ENCODE results near the gene MAST4.

MAST4 gene

DNA sequence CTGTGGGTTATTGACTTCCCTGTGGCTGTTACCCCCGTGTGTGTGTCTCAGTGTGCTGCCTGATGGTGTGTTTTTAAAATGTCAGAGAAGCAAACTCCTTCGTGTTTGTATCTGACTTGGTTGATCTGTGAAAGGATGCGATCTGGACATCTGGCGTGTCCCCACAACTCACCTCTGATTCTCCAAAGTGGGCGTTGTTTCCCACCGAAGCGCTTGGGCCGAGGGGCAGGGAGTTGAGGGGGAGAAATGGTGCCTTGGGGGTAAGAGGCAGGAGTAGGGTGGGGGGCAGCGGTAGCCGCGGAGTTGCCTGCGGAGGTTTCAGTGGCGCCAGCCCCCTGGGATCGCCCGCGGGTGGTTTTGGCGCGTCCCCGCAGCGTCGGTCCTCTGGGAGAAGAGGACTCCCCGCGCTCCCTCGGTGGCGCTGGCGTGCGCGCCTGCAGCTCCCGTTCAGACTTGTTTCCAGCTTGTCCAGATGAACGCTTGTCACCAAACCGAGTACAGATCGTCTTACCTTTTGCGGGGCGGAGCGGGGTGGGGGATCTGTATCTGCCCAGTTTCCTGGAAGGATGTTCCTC is 1.1 kb downstream of the MAST4 start:
- in situ Hi-C loops (cut with MboI; ENCODE audit: low sequenced_read_pairs, unreplicated experiment) = no loop called here
- peak; percentile 36 for DNase-seq (ENCODE audit: low spot score)
- TF ChIP-seq, protein P1, sequence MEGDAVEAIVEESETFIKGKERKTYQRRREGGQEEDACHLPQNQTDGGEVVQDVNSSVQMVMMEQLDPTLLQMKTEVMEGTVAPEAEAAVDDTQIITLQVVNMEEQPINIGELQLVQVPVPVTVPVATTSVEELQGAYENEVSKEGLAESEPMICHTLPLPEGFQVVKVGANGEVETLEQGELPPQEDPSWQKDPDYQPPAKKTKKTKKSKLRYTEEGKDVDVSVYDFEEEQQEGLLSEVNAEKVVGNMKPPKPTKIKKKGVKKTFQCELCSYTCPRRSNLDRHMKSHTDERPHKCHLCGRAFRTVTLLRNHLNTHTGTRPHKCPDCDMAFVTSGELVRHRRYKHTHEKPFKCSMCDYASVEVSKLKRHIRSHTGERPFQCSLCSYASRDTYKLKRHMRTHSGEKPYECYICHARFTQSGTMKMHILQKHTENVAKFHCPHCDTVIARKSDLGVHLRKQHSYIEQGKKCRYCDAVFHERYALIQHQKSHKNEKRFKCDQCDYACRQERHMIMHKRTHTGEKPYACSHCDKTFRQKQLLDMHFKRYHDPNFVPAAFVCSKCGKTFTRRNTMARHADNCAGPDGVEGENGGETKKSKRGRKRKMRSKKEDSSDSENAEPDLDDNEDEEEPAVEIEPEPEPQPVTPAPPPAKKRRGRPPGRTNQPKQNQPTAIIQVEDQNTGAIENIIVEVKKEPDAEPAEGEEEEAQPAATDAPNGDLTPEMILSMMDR (IDR thresholded peaks at IDR 0.05; ENCODE audit: borderline replicate concordance, control extremely low read depth, extremely low read depth, insufficient read depth, missing control alignments) = no peak

DNA sequence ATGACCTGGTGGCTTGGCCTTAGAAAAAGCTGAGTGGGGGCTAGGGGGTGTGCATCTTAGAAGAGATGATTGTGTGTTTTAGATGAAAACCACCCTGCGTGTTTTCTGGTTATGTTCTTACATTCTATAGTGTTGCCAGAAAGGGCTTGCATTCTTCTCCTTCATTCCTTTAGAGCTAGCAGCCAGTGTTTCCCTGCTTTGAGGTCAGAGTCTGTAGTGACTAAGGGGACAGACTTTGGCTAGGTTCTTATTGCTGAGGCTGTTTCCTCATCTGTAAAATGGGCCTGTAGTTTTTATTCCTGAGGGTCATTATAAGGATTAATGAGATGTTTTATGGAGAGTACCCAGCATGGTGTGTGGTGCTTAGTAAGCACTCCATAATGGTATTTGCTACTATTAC is 6.4 kb downstream of the MAST4 start:
- DNase-seq (ENCODE audit: low spot score) = no peak
- in situ Hi-C loops (cut with MboI; ENCODE audit: low sequenced_read_pairs, unreplicated experiment) = no loop called here
- TF ChIP-seq, protein P1 (IDR thresholded peaks at IDR 0.05; ENCODE audit: borderline replicate concordance, control extremely low read depth, extremely low read depth, insufficient read depth, missing control alignments) = no peak

DNA sequence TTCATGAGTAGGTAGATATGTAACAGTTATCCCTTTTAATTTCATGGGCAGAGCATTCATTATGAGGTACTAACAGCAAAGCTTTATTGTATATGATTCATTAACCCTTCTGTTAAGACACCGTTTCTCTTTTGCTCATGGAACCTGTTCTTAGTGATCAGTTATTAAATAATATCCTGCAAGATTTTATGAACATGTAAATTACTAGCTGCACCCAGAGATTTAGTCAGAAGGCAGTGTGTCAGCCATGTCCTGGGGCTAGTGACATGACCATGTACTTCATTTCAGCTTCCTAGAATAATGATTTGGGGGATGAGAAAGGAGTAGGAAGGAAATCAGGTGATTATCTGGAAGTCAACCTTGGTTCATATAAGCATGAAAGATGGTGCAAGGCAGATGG is 7.0 kb downstream of the MAST4 start:
- TF ChIP-seq, protein P1 (IDR thresholded peaks at IDR 0.05; ENCODE audit: borderline replicate concordance, control extremely low read depth, extremely low read depth, insufficient read depth, missing control alignments) = no peak
- no peak for DNase-seq (ENCODE audit: low spot score)
- in situ Hi-C loops (cut with MboI; ENCODE audit: low sequenced_read_pairs, unreplicated experiment) = no loop called here

DNA sequence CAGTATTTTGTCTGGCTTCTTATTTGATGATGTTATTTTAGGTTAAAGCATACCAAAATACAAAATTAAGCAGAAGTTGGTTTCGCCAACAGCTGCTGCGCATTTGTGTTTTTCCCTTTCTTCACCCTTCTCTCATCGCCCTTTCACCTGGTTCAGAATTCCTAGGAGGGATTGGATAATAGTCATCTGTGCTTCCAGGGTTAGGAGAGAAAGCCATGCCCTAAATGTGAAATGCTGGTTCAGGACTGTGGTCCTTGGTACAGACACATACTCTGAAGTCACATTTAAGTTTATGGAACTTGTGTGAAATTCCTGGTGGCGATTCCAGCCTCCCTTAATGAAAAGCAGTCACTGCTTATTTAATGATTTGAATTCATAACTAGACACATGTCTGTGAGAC is 7.7 kb downstream of the MAST4 start:
- no peak for DNase-seq (ENCODE audit: low spot score)
- TF ChIP-seq, protein P1 (IDR thresholded peaks at IDR 0.05; ENCODE audit: borderline replicate concordance, control extremely low read depth, extremely low read depth, insufficient read depth, missing control alignments) = no peak
- in situ Hi-C loops (cut with MboI; ENCODE audit: low sequenced_read_pairs, unreplicated experiment) = no loop called here

DNA sequence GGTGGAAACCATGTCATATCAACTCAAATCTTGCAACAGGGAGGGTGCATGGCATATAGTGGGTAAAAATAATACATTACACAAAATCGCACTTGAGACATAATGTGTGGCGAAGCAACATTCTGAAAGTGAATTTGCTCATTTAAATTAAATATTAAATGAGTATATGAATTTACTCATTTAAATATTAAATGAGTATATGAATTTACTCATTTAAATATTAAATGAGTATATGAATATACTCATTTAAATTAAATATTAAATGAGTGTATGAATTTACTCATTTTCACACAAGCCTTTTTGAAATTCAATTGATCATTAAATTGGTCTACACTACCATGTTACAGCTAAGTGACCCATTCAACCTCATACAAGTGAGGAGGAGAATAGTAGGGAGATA is 10.5 kb downstream of the MAST4 start:
- DNase-seq (ENCODE audit: low spot score) = no peak
- TF ChIP-seq, protein P1 (IDR thresholded peaks at IDR 0.05; ENCODE audit: borderline replicate concordance, control extremely low read depth, extremely low read depth, insufficient read depth, missing control alignments) = no peak
- in situ Hi-C loops (cut with MboI; ENCODE audit: low sequenced_read_pairs, unreplicated experiment) = no loop called here

DNA sequence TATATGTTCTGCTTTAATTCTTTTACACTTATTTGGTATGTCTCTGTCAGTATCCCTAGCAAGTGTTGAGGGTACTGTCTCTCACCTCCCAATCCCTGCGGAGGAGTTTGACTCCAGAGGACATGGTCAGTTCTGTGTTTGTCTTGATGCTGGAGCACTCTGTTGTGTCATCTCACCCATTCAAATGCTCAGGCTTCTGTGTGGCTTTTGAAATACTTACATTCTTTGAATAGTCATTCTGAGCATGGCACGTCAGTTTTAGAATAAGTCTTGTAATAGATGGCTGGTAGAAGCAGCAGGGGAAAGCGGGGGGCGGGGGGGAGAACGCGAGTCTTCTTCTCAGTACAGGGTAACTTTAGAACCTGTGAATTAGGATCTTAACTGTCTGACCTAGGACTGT is 12.3 kb downstream of the MAST4 start:
- DNase-seq (ENCODE audit: low spot score) = no peak
- TF ChIP-seq, protein P1 (IDR thresholded peaks at IDR 0.05; ENCODE audit: borderline replicate concordance, control extremely low read depth, extremely low read depth, insufficient read depth, missing control alignments) = no peak
- in situ Hi-C loops (cut with MboI; ENCODE audit: low sequenced_read_pairs, unreplicated experiment) = no loop called here

Measured in GM13976 (cell line).